Measurements from ENCODE around the gene PRKAG2. TPM values are rescaled to one million over a fixed set of nuclear protein-coding genes. Genes with fewer than 3 reads are reported as not detected.
"Not testable (repeated sequence)": the region's sequence is repeated elsewhere in the genome, so short reads cannot be mapped to it uniquely, and the experiment has no call there.

The PRKAG2 gene
- total RNA-seq, 2 donors from 2014 or later, result 46.1 to 54.6 TPM

DNA sequence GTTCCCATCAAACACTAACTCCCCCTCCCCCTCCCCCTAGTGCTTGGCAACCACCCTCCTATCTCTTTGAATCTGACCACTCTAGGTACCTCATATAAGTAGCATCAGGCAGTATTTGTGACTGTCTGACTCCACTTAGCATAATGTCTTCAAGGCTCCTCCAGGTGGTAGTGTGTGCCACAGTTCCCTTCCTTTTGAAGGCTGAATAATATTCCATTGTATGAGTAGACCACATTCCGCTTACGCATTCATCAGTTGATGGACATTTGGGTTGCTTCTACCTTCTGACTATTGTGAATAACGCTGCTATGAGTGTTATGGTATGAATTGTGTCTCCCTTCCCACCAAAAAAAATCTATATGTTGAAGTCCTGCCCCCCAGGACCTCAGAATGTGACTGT is 89.6 kb downstream of the PRKAG2 start:
- no peak for DNase-seq
- ATAC-seq, result no peak
- intact Hi-C loops (cut with DNase I, micrococcal nuclease), result loop anchor here in 1 of 2 donors (5.0 kb wide), 1 partner anchor 155 kb away; no protein-coding TSS in a partner anchor

DNA sequence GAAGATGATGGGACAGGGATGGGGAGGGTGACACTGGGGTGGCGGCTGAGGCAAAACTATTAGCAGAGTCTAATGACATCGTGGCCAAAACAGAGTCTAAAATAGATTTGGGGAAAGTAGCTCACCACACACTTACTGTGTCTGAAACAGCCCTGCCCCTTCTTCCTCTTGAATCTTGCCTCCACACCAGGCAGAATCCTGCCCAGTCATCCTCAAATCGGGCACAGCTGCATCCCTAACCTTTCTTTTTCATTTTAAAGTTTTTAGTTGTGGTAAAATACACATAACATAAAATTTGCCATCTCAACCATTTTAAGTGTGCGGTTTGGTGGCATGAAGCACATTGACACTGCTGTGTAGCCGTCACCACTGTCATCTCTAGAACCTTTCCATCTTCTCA is 90.0 kb downstream of the PRKAG2 start:
- intact Hi-C loops (cut with DNase I, micrococcal nuclease), result loop anchor here in 1 of 2 donors (5.0 kb wide), 1 partner anchor 155 kb away; no protein-coding TSS in a partner anchor
- DNase-seq (no peak), ATAC-seq (no peak)

DNA sequence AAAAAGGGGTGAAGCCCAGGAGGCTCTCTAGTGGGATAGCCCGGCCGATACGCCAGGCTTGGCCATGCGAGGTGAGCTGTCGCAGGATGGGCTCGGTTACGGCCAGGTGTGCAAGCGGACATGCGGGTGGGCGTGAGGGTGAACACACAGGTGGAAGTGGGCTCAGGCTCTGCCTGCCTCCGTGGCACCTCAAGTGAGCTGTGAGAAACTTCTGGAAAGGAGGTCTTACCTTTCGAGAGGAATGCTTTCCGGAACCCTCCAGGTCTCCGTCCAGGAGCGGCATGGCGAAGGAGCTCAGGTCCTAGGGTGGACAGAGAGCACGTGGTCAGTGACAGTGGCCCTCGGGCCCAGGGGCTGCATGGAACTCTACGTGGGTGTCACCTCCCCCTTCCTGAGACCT is 90.7 kb downstream of the PRKAG2 start:
- ATAC-seq, result no peak
- DNase-seq, result no peak
- intact Hi-C loops (cut with DNase I, micrococcal nuclease), result loop anchor here in 1 of 2 donors (5.0 kb wide), 1 partner anchor 156 kb away; no protein-coding TSS in a partner anchor

DNA sequence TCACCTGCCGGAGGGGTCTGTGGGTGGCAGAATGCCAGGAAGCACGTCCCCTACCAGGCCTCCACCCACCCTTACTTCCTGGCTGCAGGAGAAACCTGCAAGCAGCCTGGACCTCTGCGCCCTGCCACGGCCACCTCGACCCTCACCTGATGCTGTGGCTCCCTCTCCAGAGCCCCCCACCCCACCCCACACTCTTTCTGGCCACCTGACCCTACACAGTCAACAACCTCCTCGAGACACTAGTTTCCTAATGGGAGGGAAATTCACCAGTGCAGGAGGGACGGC is 91.3 kb downstream of the PRKAG2 start:
- intact Hi-C loops (cut with DNase I, micrococcal nuclease), result loop anchor here in 1 of 2 donors (5.0 kb wide), 1 partner anchor 157 kb away; no protein-coding TSS in a partner anchor
- no peak for ATAC-seq
- no peak for DNase-seq

DNA sequence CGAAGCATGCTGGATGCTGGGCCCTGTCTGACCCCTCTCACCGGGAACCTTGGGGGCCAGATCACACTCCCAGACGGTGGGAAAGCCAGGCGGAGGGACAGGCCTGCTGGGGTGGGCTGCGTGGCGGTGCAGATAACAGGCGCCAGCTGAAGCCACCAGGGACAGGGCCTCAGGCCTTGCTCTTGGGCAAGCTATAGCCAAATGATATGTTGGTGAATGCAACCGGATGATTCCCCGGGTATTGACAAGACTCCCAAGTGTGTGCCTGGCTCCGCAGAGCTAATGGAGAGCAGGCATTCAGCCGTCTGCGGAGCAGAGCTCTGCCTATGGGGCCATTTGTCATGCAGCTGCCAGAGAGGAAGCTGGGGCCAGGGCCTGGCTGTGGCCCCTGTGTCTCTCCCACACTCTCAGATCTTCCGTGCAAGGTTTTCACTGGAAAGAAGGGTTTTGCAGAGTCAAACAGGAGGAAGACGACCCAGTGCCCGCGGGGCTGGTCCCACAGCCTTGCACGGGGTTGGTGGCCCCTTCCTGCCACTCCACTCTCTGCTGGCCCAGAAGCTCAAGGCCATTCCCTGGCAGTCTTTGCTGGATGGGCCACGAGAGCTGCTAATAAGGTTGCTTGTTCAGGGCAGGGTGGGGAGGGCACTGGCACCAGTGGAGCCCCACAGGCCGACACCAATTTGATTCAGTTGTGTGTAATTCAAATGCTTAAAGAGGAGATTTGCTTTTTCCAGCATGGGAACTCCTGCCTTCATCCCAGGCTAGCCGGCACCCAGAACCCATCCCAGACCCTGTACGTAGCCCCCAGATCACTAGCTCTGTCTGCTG is 91.8 kb downstream of the PRKAG2 start:
- intact Hi-C loops (cut with DNase I, micrococcal nuclease), result loop anchor here in 1 of 2 donors (5.0 kb wide), 1 partner anchor 157 kb away; no protein-coding TSS in a partner anchor
- DNase-seq (no peak), ATAC-seq (no peak)

DNA sequence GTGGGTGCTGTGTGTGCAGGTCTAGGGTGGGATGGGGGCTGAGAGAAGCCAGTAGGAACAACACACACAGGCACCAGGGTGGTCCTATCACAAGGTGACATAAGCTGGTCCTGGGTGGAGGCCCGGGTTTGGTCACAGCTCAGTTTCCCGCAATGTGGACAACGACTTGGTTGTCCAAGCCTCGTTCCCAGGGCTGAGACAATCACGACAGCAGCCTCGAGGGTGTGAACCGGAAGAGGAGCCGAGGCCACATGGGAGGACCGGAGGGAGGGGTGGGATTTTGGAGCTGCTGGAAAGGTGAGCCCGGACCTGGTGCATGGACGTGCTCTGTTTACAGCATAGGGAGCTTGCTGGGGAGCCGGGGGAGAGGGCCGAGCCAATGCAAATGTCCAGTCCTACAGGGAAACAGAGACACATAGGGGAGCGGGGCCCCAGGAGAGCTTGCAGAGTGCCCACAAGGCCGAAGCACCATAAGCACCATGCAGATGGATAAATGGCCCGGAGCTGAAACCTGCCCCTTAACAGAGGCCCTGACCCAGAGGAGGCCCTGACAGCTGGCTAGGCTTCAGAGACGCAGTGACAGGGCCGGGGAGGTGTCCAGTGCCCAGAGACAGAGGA is 92.8 kb downstream of the PRKAG2 start:
- DNase-seq (no peak), ATAC-seq (no peak)
- intact Hi-C loops (cut with DNase I, micrococcal nuclease), result no loop called here

DNA sequence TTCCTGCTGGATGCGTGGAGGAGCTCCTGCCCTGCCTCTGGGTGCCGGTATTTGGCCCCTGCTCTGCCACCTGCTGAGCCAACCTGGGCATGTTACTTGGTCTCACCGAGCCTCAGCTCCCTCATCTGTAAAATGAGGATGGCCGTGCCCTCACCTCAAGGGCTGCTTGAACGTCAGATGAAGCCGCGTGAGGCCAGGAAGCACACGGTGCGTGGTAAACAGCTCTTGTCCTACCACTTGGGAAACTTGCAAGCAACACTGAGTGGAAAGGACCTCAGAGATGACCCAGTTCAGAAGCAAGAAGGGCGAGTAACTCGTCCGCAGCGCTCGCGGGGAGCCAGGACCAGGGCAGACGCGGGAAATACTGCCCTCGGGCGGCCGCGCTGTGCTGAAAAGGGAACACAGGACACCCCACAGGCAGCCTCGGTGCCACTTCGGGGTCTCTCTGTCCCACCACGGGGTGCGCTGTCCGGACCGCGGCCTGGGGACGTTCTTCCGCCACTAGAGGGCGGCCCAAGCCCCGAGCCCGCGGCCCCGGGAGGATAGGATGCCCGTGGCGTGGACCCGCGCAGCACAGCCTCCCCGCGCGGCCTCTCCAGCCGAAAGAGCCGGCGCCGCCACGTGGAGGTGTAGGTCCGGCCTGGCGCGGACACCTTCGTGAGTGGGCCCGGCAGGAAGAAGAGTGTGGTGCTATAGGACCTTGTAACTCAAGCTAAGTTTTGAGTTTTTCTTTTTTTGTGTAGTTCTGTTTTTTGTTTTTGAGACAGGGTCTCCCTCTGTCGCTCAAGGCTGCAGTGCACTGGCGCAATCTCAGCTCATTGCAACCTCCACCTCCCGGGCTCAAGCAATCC is 94.1 kb downstream of the PRKAG2 start:
- ATAC-seq, result peak; percentile 74
- intact Hi-C loops (cut with DNase I, micrococcal nuclease), result no loop called here
- peak; percentile 51 to 73 for DNase-seq

DNA sequence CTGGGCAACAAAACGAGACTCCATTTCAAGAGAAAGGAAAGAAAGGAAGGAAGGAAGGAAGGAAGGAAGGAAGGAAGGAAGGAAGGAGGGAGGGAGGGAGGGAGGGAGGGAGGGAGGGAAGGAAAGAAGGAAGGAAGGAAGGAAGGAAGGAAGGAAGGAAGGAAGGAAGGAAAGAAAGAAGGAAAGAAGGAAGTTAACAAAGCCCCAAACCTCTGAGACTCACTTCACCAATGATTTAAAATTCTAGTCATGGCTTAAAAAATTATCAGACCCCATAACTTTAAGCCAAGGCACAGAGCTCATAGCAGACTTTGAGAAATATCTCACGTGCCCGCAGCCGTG is 94.7 kb downstream of the PRKAG2 start:
- DNase-seq; intact Hi-C loops (cut with DNase I, micrococcal nuclease); ATAC-seq: not testable (repeated sequence)

DNA sequence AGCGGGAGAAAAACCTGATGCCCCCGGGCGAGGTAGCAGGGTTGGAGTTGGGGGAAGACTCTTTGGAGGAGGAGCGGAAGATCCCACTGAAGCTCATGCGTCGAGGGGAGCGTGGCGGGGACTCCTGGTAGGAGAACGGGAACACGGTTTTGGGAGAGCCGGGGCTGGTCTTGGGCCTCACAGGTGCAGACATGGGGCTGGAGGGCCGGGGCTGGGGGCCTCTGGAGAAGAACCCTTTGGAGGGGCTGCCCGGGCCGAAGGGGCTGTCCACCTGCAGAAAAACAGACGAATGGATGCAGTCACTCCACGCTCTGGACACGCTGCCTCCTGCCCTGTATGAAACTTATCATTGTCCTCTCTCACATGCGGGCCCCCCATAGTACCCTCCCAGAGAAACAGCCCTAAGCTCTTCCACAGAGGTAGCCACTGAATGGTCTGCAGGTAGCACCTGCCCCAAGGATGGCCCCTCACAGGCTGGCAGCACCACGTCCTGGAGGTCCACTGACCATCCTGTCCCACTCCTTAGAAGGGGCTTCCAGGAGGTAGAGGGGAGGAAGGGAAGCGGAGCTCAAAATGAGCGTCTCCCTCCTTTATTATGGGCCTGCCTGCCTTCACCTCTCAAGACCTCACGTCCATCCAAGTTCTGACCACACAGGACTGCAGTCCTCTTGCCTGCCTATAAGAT is 95.6 kb downstream of the PRKAG2 start:
- ATAC-seq (no peak), DNase-seq (no peak)
- intact Hi-C loops (cut with DNase I, micrococcal nuclease), result no loop called here

DNA sequence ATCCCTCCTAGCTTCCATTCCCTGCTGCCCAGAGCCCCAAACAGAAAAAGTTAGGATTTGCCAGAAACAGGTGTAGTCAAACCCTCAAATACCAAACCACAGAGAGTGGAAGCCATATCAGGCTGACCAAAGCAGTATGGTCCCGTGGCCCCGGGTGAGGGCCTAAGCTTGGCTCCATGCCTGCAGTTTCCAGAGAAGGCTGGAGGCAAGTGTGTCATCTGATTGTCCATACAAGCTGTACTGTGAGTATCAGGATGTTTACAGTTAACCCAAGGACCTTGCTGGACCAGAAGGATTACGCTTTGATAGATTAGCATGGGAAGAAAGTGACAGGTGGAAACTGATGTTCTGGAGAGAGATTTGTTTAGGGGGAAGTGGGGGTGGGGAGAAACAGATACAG is 96.3 kb downstream of the PRKAG2 start:
- ATAC-seq (no peak), DNase-seq (no peak)
- intact Hi-C loops (cut with DNase I, micrococcal nuclease), result no loop called here

DNA sequence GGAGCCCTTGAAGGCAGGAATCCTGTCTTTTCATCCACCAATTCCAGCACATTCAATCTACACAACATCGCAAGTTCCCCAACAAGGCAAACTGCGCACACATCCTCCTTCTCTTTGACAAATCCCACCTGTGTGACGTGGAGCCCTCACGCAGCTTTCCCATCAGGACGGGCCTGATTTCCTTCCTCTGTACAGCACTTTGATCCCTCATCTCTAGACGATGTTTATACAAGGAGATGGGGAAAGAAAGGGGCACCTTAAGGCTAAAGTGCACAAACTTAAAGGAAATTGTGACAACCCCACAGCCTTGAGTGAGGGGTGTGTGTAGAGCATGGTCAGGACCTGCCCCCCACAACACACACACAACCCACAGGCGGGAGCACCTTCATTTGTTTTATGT is 97.2 kb downstream of the PRKAG2 start:
- ATAC-seq, result no peak
- intact Hi-C loops (cut with DNase I, micrococcal nuclease), result no loop called here
- no peak for DNase-seq

DNA sequence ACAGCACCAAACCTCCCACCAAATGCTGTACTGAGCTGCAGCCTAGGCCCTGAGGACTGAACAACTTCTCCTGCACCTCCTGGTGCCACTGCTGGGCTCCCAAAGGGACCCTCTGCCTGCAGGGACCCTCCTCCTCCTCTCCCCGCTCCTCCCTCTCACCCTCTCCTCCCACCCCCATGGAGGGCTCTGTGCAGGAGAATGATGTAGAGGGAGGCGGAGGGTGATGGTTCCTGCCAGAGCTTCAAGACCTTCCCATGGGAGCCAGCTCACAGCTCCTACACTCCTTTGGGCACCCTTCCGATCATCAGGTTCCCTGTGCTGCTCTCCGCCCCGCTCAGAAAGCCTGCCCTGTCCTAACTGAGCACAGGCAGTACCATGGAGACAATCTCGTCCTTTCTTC is 97.7 kb downstream of the PRKAG2 start:
- intact Hi-C loops (cut with DNase I, micrococcal nuclease), result no loop called here
- ATAC-seq, result no peak
- DNase-seq, result no peak

DNA sequence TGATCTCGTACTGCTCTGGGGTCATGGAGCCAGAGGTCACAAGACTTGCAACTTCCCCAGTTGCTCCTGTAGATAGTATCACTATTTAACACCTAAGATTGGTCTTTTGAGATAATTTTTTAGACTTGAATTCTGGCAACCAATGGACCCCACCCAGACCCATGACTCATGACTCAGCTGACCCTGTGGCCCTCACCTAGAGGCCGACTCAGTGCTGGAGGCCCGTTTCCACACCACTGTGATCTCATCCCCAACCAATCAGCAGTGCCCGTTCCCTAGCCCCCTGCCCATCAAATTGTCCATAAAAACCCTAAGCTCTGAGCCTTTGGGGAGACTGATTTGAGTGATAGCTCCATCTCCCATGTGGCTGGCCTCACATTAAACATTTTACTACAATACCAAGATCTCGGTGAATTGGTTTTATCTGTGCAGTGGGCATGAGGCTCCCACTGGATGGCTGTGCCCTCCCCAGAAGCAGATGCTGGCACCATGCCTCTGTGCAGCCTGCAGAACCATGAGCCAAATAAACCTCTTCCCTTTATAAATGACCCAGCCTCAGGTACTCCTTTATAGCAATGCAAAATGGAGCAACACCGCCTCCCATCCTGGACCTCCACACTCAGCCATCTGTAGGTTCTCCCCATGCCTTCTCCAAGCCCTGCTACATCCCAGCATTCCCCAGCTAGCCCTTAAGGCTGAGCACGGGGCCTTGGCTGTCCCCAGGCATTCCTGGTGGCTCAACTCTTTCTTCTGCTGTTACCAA is 98.8 kb downstream of the PRKAG2 start:
- DNase-seq (no peak), ATAC-seq (no peak)
- intact Hi-C loops (cut with DNase I, micrococcal nuclease), result no loop called here

DNA sequence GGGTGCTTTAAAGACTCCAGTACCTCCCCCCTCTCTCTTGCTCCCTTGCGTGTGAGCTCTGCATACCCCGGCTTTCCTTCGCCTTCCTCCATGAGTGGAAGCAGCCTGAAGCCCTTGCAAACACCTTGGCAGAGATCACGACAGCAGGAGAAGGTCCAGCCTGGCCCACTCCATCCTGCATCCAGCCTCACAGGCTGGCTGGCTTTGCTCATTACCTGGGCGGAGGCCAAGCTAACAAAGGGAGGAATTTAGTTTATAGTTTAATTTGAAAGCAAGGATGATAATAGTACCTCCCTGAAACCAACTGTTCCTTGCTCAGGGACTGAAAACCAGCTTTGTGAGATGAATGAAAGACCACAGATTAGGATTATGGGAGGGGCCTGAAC is 99.4 kb downstream of the PRKAG2 start:
- intact Hi-C loops (cut with DNase I, micrococcal nuclease), result no loop called here
- no peak for DNase-seq
- ATAC-seq, result no peak

DNA sequence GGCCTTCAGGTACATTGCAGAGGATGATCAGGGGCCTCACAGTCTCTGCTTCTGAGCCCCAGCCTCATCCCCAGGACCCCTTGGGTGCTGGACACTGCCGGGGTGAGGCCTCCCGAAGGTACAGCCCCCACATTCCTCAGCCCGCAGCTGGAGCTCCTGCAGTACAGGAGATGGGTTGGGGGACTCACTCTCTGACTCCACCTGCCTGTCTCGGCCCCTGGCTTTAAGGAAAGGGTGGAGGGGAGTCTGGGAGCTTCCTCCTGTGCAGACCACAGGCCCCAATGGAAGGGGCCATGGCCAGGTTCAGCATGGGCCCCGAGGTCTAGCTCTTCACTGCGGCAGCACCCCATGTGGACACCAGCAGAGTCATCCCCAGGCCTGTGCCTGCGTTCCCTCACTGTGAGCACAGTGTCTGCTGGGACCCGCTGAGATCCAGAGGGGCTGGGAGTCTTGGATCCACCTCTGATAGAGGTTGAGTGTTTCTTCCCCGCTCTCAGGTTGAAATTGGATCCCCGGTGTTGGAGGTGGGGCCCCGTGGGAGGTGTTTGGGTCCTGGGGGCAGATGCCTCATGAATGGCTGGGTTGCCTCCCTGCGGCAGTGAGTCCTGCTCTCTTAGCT is 99.9 kb downstream of the PRKAG2 start:
- no peak for DNase-seq
- intact Hi-C loops (cut with DNase I, micrococcal nuclease), result no loop called here
- no peak for ATAC-seq

DNA sequence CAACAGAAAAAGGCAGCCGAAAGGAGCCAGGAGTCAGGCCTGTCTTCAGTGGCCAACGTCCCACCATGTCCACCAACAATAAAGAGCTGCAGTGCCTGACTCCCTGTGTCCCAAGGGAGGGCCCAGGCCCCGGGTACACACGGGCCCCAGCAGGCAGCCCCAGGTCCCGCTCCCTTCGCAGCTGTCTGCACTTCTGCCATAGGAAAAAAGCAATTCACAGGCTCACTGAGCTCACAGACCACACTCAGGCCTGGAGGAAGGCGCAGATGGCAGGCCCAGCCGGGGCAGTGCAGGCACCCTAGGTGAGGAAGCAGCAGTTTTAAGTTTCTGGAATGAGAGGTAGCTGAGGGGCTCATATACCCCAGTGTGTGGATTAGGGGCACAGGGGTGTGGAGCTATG is 100.5 kb downstream of the PRKAG2 start:
- ATAC-seq, result peak; percentile 5
- intact Hi-C loops (cut with DNase I, micrococcal nuclease), result no loop called here
- DNase-seq, result no peak

DNA sequence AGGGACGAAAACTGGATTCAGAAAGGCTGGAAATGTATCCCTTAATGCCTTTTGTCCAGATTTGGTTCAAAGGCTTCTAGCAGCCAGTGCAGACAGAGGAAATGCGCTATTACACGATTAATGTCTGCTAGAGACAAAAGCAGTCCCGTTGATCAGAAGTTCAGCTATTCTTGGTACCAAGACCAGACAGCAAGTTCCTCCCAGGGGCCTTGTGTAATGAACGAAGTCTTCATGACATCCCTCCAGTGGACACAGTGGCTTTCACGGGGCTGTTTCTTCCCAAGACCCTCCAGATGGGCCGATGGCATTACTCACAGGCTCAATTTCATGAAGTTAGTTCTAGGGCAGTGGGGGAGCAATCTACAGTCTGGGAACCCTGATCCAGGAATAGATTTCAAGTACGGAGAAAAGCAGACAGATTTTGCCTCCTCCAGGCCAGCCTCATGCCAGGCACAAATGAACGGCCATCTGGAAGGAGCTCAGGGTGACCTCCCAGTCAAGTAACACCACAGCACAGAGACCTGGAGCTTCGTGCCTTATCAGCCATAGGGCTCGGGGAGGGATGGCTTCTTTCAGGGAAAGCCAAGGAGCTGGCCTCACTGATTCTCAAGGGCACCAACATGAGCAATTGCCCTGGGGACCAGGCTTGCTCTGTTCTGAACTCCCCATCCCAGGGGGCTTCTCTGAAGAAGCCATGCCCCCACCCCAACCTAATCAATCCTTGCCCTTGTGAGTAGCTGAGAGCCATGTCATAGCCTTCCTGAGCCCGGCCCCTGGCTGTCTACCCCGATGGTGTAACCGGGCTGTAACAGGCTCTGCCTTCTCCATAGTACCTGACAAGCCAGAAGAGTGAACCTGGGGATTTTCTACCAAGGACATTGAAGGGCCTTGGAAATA is 101.1 kb downstream of the PRKAG2 start:
- intact Hi-C loops (cut with DNase I, micrococcal nuclease), result no loop called here
- ATAC-seq, result no peak
- DNase-seq, result no peak
